HG02798 (cell line): ENCODE results near the gene LIPH.
"Not testable (repeated sequence)": the region's sequence is repeated elsewhere in the genome, so short reads cannot be mapped to it uniquely, and the experiment has no call there.

Source experiments
- ATAC-seq: cut with Tn5 transposase; IDR thresholded peaks from one replicate; pipeline ENCODE4 v1.9.1; 2021; ENCODE audit warnings: mild to moderate bottlenecking; ENCODE audit not compliant: unreplicated experiment, poor library complexity

LIPH gene

GRCh38 chr3:185490241-185490640 lies 62.1 kb downstream of the LIPH start:
- no peak for ATAC-seq

GRCh38 chr3:185489462-185489861 lies 62.9 kb downstream of the LIPH start:
- no peak for ATAC-seq

- no peak for ATAC-seq
These were observed 63.9 kb downstream of the LIPH start for GRCh38 chr3:185488465-185488864.

GRCh38 chr3:185486394-185486793 lies 66.0 kb downstream of the LIPH start:
- no peak for ATAC-seq

- no peak for ATAC-seq
These were observed 68.1 kb downstream of the LIPH start for GRCh38 chr3:185484296-185484695.

GRCh38 chr3:185479373-185479945 lies 72.9 kb downstream of the LIPH start:
- ATAC-seq, result no peak

- no peak for ATAC-seq
These were observed 75.1 kb downstream of the LIPH start for GRCh38 chr3:185477316-185477715.

- not testable (repeated sequence) for ATAC-seq
These were observed 77.5 kb downstream of the LIPH start for GRCh38 chr3:185474922-185475321.

- ATAC-seq, result no peak
These were observed 79.0 kb downstream of the LIPH start for GRCh38 chr3:185473290-185473815.

- ATAC-seq, result no peak
These were observed 82.1 kb downstream of the LIPH start for GRCh38 chr3:185470323-185470722.

- no peak for ATAC-seq
These were observed 82.8 kb downstream of the LIPH start for GRCh38 chr3:185469542-185469941.

- ATAC-seq, result not testable (repeated sequence)
These were observed 86.3 kb downstream of the LIPH start for GRCh38 chr3:185466123-185466522.

- no peak for ATAC-seq
These were observed 86.9 kb downstream of the LIPH start for GRCh38 chr3:185465471-185465870.

- ATAC-seq, result no peak
These were observed 91.6 kb downstream of the LIPH start for GRCh38 chr3:185460719-185461350.

GRCh38 chr3:185460309-185460708 lies 92.1 kb downstream of the LIPH start:
- ATAC-seq, result no peak

GRCh38 chr3:185457376-185457775 lies 95.0 kb downstream of the LIPH start:
- ATAC-seq, result no peak
